DOHH2 (cell line): Measurements from ENCODE around the gene SPOCK1.

Experiments used
- H3F3A ChIP-seq: fragments of 200-600 bp; sonication (generic), shearing (Covaris generic); 2 replicates; pipeline ENCODE4 v1.6.0; 2016; ENCODE audit warnings: antibody characterized with exemption, mild to moderate bottlenecking; ENCODE audit not compliant: control insufficient read depth, insufficient read depth
- H3K27ac ChIP-seq: fragments of 200-600 bp; sonication (generic); 2 replicates; pipeline ENCODE4 v1.5.1; 2014; ENCODE audit warnings: low read depth, mild to moderate bottlenecking, low read length, moderate library complexity
- H3K27me3 ChIP-seq: fragments of 200-600 bp; sonication (generic); 2 replicates; pipeline ENCODE4 v1.6.1; 2014; ENCODE audit warnings: mild to moderate bottlenecking, low read length, mixed read lengths; ENCODE audit not compliant: control insufficient read depth
- H3K36me3 ChIP-seq: fragments of 200-600 bp; sonication (generic); 2 replicates; pipeline ENCODE4 v1.6.1; 2014; ENCODE audit warnings: mild to moderate bottlenecking, low read length, moderate library complexity, mixed read lengths; ENCODE audit not compliant: control insufficient read depth
- H3K4me1 ChIP-seq: fragments of 200-600 bp; sonication (generic); 2 replicates; pipeline ENCODE4 v1.6.1; 2014; ENCODE audit warnings: mild to moderate bottlenecking, low read length, mixed read lengths; ENCODE audit not compliant: control insufficient read depth
- H3K4me2 ChIP-seq: fragments of 200-600 bp; sonication (generic); 2 replicates; pipeline ENCODE4 v1.6.0; 2014; ENCODE audit warnings: mild to moderate bottlenecking, low read length, moderate library complexity
- H3K4me3 ChIP-seq: fragments of 200-600 bp; sonication (generic); 2 replicates; pipeline ENCODE4 v1.5.1; 2014; ENCODE audit warnings: mild to moderate bottlenecking, low read length, mixed read lengths
- H3K79me2 ChIP-seq: fragments of 200-600 bp; sonication (generic); 2 replicates; pipeline ENCODE4 v1.6.1; 2014; ENCODE audit warnings: mild to moderate bottlenecking, low read length, mixed read lengths; ENCODE audit not compliant: control insufficient read depth
- H3K9me2 ChIP-seq: fragments of 200-600 bp; sonication (generic); replicated peaks from 2 replicates; pipeline ENCODE4 v1.6.1; 2014; ENCODE audit warnings: mild to moderate bottlenecking, low read length, mixed read lengths; ENCODE audit not compliant: control insufficient read depth
- H3K9me3 ChIP-seq: fragments of 200-600 bp; sonication (generic); 2 replicates; pipeline ENCODE4 v1.6.1; 2014; ENCODE audit warnings: antibody characterized with exemption, low read length, mixed read lengths; ENCODE audit not compliant: control insufficient read depth, insufficient read depth
- H4K20me1 ChIP-seq: fragments of 200-600 bp; sonication (generic); 2 replicates; pipeline ENCODE4 v1.6.0; 2014; ENCODE audit warnings: low read depth, mild to moderate bottlenecking, antibody characterized with exemption, low read length, moderate library complexity; ENCODE audit not compliant: control insufficient read depth, insufficient read depth
- CTCF ChIP-seq: fragments of 200-600 bp; sonication (generic); IDR thresholded peaks from one replicate; pipeline ENCODE4 v1.5.1; 2014; ENCODE audit warnings: antibody characterized with exemption, mild to moderate bottlenecking, low read depth, low read length; ENCODE audit not compliant: poor library complexity, severe bottlenecking
- EZH2phosphoT487 ChIP-seq: fragments of 200-600 bp; sonication (generic); IDR thresholded peaks from 2 replicates; pipeline ENCODE4 v1.6.1; 2017; ENCODE audit warnings: borderline replicate concordance, mild to moderate bottlenecking, antibody characterized with exemption, low read length, moderate library complexity, mixed read lengths

Gene SPOCK1

GRCh38 chr5:137209232-137209809 lies 289.8 kb downstream of the SPOCK1 start:
- Histone ChIP-seq H3K9me3 (no peaks in the 10 kb centered on the region), H4K20me1 (no peaks in the 10 kb centered on the region), H3K4me2 (no peak overlapping the region), H3K9me2 (no peaks in the 10 kb centered on the region), H3K4me3 (no peak overlapping the region), H3K4me1 (peaks cover 9% of the 10 kb centered on the region), H3K27me3 (no peaks in the 10 kb centered on the region), H3F3A (no peaks in the 10 kb centered on the region), H3K36me3 (no peaks in the 10 kb centered on the region), H3K27ac (no peak overlapping the region), H3K79me2 (no peaks in the 10 kb centered on the region)
- TF ChIP-seq CTCF (no peak), EZH2phosphoT487 (no peak)

- no peak for TF ChIP-seq EZH2phosphoT487
- TF ChIP-seq CTCF = no peak
- H3K4me1 ChIP-seq = peaks cover 9% of the 10 kb centered on the region
- H3K36me3 ChIP-seq = no peaks in the 10 kb centered on the region
- H3K79me2 ChIP-seq = no peaks in the 10 kb centered on the region
- H3K9me2 ChIP-seq = no peaks in the 10 kb centered on the region
- no peak overlapping the region for H3K27ac ChIP-seq
- H3K4me3 ChIP-seq = no peak overlapping the region
- no peaks in the 10 kb centered on the region for H3F3A ChIP-seq
- no peak overlapping the region for H3K4me2 ChIP-seq
- no peaks in the 10 kb centered on the region for H4K20me1 ChIP-seq
- H3K9me3 ChIP-seq = no peaks in the 10 kb centered on the region
- no peaks in the 10 kb centered on the region for H3K27me3 ChIP-seq
Observed at GRCh38 chr5:137207023-137207760, 291.9 kb downstream of the SPOCK1 start.

GRCh38 chr5:137206030-137206715 lies 293.0 kb downstream of the SPOCK1 start:
- no peaks in the 10 kb centered on the region for H3K9me2 ChIP-seq
- H3K36me3 ChIP-seq = no peaks in the 10 kb centered on the region
- H3K4me2 ChIP-seq = no peak overlapping the region
- no peaks in the 10 kb centered on the region for H3K79me2 ChIP-seq
- H3F3A ChIP-seq = no peaks in the 10 kb centered on the region
- H3K4me3 ChIP-seq = no peak overlapping the region
- H3K9me3 ChIP-seq = no peaks in the 10 kb centered on the region
- no peak overlapping the region for H3K27ac ChIP-seq
- no peaks in the 10 kb centered on the region for H3K27me3 ChIP-seq
- H4K20me1 ChIP-seq = no peaks in the 10 kb centered on the region
- no peak for TF ChIP-seq EZH2phosphoT487
- no peak for TF ChIP-seq CTCF
- peaks cover 9% of the 10 kb centered on the region for H3K4me1 ChIP-seq
